Right lobe of liver (tissue), 4 donors: ENCODE results near the gene ZNF322.
"Not testable (repeated sequence)": the region's sequence is repeated elsewhere in the genome, so short reads cannot be mapped to it uniquely, and the experiment has no call there.

Source experiments
- CTCF ChIP-seq, 4 donors: fragments of 200-600 bp in 3 of 4; fragments of 450-650 bp in 1 of 4; IDR thresholded peaks; one replicate each; pipeline versions ENCODE4 v1.5.1 to v1.8.0; 2016 to 2022; ENCODE audit warnings: antibody characterized with exemption in 4 of 4, mild to moderate bottlenecking in 2 of 4
- POLR2A ChIP-seq: fragments of 450-650 bp; IDR thresholded peaks from one replicate; pipeline ENCODE4 v1.6.1; 2017; ENCODE audit warnings: antibody characterized with exemption, mild to moderate bottlenecking
- donor health status: DM: no; HTN: no; CAD: no.
- donor health status: DM: no; HTN: no; CAD: no.
- donor health status: DM: no; HTN: yes; CAD: no.

GRCh38 chr6:26697496-26697895 is 38.0 kb upstream of the ZNF322 start:
- not testable (repeated sequence) for TF ChIP-seq CTCF (IDR thresholded peaks at IDR 0.05); POLR2A
